ENCODE results near the gene ACTN3.
"Not testable (repeated sequence)": the region's sequence is repeated elsewhere in the genome, so short reads cannot be mapped to it uniquely, and the experiment has no call there.

ACTN3 gene

DNA sequence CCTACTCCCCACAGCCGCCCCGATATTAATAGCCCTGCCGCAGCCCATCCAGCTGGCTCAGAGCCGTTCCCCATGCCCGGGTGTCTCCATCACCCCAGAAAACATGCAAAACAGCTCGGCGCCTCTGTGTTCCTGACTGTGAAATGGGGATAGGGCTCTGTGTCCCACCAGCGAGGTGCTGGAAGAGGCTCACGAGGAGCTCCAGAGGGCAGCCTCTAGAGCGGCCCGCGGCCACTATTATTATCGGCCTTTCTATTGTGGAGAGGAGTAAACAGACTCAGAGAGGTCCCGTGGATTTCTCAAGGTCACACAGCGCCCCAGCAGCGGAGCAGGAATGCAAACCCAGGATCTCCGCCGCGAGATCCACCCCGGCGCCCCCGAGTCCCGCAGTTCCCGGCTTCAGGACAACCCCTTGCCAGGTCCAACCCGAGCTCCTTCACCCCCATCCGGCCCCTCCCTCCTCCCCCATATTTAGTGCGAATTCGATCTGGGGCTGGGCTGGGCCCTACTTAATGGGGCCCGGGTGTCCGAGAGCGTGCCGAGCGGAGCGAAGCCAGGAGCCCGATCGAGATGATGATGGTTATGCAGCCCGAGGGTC is at the start of gene ACTN3:
Gene ACTN3, plus strand, starts transcription at position 536 of the 598 bp plus-strand sequence. Its CDS starts 35 bp downstream, at position 571.
- no peak for DNase-seq

GRCh38 chr11:66497206-66497605 is 49.5 kb upstream of the ACTN3 start:
- no peak for DNase-seq

GRCh38 chr11:66498506-66498905 is 48.2 kb upstream of the ACTN3 start:
- no peak for DNase-seq

DNA sequence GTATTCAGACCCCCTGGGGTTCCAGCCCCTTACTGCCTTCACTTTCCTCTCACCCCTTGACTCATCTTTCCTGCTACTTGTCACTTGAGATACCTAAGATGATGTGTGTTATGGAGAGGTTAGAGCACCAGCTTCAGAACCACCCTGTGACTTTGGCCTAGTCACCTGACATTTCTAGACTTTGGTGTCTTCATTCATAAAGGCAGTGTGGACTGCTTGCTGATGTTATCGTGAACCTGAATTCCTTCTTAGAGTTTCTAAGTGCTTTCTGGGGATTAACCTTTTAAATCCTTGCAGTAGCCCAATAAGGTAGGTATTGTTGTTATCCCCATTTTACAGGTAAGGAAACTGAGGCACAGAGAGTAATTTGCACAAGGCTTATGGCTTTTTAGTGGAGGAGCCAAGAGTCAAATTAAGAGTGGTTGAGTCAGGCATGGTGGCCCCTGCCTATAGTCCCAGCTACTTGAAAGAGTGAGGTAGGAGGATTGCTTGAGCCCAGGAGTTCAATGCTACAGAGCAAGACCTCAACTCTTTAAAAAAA is 41.4 kb upstream of the ACTN3 start:
- no peak for DNase-seq

DNA sequence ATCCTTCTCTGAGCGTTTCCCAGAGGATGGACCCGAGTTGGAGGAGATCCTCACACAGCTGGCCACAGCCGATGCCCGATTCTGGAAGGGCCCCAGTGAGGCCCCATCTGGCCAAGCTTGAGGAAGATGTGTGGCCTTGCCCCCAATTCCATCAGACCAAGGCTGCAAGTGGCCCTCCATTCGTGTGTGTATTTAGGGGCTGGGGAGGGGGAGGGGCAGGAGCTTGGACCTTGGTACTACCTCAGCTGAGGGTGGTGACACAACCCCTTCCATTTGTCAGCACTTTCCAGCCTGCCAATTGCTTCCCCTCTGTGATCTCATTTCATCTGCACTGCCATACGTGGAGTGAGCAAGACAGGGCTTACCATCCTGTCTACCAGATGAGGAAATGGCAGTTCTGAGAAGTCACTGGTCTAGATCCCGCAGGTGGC is 37.6 kb upstream of the ACTN3 start:
- DNase-seq: peak; percentile 35

DNA sequence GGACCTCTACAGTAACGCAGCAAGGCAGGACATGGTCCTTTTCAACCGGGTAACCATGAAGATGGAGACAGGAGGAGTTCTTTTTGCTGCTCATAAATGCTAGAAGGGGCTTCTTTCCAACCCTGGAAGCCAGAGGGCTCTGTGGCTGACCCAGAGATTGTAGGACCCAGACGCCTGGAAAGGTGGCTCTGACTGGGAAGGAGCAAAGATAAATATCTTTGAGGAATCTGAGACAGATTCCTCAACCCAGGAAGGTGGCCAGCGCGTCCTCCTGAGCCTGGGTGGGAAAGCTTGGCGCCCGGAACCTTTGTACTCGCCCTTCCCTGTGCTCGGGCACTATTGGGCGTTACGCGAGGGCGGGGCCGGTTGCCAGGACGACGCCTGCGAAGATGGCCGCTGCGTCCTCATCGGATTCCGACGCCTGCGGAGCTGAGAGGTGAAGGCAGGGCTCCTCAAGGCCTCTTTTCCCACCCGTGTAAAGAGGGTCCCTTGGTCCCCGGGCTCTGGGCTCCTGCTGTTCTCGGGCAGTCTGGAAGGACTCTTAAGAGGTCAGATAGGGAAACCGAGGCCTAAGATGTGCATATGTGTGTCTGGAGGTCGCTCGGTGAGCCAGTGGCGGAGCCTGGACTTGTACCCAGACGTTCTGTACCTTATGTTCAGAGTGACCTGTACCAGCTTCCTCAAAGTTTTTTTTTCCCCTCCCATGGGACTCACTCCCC is 36.3 kb upstream of the ACTN3 start, which contains the start of gene BBS1:
Gene BBS1, plus strand, starts transcription at position 365 of the 719 bp plus-strand sequence. Its CDS starts 25 bp downstream, at position 390.
- DNase-seq: peak; percentile 84

DNA sequence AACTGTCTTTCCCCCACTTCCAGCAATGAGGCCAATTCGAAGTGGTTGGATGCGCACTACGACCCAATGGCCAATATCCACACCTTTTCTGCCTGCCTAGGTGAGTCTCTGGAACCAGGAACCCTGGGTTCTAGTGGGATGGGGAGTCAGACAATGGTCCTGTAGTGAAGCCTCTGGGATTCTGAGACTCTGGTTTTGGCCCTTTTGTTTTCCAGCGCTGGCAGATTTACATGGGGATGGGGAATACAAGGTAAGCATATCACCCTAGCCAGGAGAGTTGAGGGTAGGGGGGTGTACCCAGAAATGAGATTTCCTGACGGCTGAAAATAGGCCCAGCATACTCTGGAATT is 35.7 kb upstream of the ACTN3 start:
- DNase-seq: no peak

GRCh38 chr11:66523611-66524010 is 23.1 kb upstream of the ACTN3 start:
- no peak for DNase-seq

DNA sequence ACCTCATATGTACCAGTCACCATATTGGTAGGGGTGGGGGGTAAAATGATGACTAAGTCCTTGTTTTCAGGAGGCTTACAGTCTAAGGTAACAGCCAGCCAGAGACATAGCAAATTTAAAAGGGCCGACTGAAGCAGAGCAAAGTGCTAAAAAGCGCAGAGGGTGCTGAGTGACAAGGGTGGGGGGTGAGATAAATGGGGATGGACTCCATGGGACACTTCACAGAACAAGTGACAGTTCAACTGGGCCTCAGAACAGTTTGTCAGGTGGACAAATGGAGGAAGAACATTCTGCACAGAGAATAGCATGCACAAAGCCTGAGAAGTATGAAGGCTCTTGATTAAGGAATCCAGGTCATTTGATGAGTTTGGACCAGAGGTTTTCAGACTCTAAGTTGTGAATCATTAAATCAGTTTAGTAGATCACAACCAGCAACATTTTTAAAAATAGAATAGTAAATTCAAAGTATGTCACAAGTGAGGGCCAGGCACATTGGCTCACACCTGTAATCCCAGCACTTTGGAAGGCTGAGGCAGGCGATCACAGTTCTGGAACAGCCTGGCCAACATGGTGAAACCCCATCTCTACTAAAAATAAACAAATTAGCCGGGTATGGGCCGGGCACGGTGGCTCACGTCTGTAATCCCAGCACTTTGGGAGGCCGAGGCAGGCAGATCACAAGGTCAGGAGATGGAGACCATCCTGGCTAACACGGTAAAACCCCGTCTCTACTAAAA is 22.2 kb upstream of the ACTN3 start:
- no peak for DNase-seq

DNA sequence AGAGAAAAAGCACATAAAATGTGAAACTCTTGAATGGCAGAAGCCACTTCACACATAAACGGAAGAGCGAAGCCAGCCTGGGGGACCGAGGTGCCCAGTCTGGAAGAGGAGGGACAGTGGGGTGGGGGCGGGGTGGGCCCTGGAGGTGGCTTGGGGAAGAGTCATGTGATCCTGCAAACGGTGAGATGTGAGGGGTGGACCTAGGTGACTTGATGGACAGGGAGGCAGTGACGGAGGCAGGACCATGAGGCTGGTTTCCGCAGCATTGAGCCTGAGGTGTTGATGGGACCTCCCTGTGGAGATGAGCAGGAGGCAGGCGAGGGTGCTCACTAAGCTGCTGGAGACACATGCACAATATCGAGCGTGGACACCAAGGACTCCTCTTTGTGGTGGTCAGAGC is 17.6 kb upstream of the ACTN3 start:
- DNase-seq: no peak

DNA sequence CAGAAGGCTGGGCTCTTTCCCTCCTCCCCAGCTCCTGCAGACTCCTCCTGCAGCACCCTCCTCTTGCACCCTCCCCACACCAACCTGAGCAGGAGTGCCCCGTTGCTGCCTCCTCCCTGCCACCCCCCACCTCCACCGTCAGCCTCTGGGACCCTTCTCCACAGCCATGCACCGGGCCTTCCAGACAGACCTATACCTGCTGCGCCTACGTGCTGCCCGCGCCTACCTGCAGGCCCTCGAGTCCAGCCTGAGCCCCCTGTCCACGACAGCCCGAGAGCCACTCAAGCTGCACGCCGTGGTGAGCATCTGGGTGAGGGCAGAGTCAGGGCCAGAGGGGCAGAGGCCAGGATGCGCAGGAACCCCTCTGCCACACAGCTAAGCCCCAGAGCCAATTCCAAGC is 17.0 kb upstream of the ACTN3 start:
- no peak for DNase-seq

DNA sequence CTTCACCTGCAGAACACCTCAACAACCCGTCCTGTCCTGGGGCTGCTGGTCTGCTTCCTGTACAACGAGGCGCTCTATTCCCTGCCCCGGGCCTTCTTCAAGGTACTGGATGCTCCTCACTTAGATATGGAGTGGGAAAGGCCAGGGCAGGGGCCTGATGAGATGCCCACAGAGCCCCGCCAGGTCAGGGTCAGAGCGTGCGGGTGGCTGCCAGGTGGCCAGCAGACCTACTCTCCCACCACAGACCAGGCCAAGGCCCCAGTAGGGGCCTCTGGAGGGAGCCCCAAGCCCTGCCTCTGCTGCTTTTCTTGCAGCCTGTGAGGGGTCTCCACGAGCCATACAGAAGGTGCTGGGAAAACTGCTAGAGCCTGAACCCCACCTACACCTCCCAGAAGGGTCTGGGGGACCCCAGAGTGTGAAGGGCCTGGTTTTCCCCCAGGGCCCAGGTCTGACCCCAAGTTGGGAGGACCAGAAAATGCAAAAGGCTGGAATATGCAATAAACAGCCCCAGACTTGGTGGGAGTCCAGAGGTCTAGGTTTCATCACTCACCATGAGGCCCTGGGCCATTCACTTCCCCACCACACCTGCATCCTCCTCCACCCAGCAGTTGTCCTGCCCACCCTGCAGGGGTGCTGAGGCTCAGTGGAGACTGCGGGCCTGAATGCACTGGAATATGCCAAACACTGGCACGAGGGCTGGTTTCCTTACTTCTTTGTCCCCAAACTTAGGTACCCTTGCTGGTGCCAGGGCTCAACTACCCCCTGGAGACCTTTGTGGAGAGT is 15.6 kb upstream of the ACTN3 start:
- DNase-seq: no peak

- DNase-seq: no peak
These were observed 14.9 kb upstream of the ACTN3 start for GRCh38 chr11:66531841-66532240.

DNA sequence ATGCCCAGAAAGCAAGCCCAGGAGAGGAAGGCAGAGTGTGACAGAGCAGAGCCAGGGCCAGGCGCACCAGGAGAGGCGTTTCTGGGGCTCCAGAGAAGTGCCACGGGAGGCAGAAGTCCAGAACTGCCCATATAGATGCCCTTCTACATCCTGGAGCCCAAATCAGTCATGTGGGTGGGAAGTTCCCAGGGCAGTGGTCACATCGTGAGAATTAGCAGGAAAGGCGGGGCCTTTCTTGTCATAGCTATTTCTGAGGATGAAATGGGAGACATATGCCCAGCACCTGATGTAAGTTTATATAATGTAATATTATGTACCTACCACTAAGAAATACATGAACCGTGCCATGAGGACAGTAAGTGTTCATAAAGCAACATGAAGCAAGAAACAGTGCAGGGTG is 13.9 kb upstream of the ACTN3 start:
- no peak for DNase-seq

- no peak for DNase-seq
These were observed 7.4 kb upstream of the ACTN3 start for GRCh38 chr11:66539170-66539869.

GRCh38 chr11:66539870-66540213 is 6.9 kb upstream of the ACTN3 start:
- no peak for DNase-seq

- DNase-seq: not testable (repeated sequence)
These were observed 6.1 kb upstream of the ACTN3 start for GRCh38 chr11:66540598-66540997.

- no peak for DNase-seq
These were observed 4.8 kb upstream of the ACTN3 start for GRCh38 chr11:66541892-66542291.

DNA sequence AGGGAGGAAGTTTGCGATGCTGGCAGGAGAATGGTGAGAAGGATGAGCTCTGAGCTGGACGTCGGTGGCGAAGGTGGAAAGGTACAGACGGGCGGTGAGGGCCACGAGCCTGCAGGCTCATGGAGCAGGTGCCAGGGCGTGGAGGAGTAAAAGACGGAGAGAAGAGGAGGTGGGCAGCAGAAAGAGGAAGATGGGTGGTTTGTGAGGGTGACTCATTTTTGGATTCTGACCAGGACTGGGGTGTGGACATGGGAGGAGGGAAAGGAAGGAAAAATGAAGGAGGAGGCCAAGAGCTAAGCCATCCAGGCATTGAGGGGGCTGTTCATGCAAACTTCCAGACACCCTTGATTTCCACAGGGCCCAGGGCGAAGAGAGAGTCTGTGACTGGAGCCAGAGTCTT is 4.3 kb upstream of the ACTN3 start:
- peak; percentile 30 for DNase-seq

DNA sequence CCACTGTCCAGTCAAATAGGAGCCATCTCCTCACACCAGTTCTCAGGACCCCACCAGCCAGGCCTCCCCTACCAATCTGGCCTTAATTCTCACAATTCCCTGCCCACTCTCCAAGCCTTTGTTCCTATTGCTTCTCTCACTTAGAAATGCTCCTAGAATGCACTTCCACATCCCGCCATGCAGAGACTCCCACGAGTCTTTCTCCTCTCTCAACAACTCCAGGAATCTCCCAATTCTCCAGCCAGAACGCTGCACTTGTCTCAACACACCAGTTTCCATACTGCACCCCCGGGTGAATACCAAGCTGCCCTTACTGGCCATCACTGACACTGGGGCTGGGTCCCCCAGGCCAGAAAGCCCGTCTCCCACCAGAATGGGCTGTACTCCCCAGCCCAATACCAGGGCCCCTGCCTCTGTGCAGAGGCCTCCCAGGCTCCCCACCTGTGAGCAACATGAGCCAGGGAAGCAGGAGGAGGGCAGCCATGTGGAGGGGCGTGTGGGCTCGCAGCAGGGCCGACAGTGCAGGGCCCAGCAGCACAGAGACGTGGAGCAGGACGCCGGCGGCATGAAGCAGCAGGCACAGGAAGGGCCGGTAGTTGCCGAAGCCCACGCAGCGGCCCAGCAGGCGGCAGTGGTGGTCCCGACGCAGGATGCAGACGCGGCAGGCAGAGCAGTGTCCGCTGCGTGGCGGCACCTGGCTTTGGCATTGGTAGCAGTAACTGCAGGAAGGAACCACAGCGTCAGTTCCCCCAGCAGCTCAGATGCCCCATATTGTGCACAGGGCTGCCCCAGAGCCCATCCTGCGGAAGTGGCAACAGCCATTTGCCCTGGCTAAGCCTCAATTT is 3.2 kb upstream of the ACTN3 start:
- peak; percentile 28 for DNase-seq

DNA sequence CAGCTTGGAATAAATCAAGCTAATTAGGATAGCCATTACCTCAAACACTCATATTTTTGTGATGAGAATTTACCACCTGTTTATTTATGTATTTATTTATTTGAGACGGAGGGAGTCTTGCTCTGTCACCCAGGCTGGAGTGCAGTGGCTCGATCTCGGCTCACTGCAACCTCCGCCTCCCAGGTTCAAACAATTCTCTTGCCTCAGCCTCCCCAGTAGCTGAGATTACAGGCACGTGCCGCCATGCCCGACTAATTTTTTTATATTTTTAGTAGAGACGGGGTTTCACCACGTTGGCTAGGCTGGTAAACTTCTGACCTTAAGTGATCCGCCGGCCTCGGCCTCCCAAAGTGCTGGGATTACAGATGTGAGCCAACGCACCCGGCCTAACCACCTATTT is 1.8 kb upstream of the ACTN3 start:
- not testable (repeated sequence) for DNase-seq
